Ishikawa (cell line): Measurements from ENCODE around the gene RPS10.

Experiments used
- CEBPB ChIP-seq: IDR thresholded peaks from 2 replicates; pipeline ENCODE4 v1.6.1; 2012
- CREB1 ChIP-seq: IDR thresholded peaks from 2 replicates; pipeline ENCODE4 v1.6.1; 2012; ENCODE audit warnings: low read depth
- EGR1 ChIP-seq: IDR thresholded peaks from 2 replicates; pipeline ENCODE4 v1.6.1; 2012
- EP300 ChIP-seq: IDR thresholded peaks from 2 replicates; pipeline ENCODE4 v1.6.1; 2012; ENCODE audit warnings: borderline replicate concordance
- FOXM1 ChIP-seq: IDR thresholded peaks from 2 replicates; pipeline ENCODE4 v1.6.1; 2012; ENCODE audit warnings: low read depth, borderline replicate concordance
- MAX ChIP-seq: IDR thresholded peaks from 2 replicates; pipeline ENCODE4 v1.6.1; 2012
- NFIC ChIP-seq: IDR thresholded peaks from 2 replicates; pipeline ENCODE4 v1.6.1; 2012
- RAD21 ChIP-seq: IDR thresholded peaks from 2 replicates; pipeline ENCODE4 v1.6.1; 2012; ENCODE audit warnings: low read depth
- TAF1 ChIP-seq: IDR thresholded peaks from 2 replicates; pipeline ENCODE4 v1.6.1; 2012; ENCODE audit warnings: low read depth, mild to moderate bottlenecking
- TCF12 ChIP-seq: IDR thresholded peaks from 2 replicates; pipeline ENCODE4 v1.6.1; 2012; ENCODE audit warnings: low read depth
- TEAD4 ChIP-seq: IDR thresholded peaks from 2 replicates; pipeline ENCODE4 v1.6.1; 2012
- YY1 ChIP-seq: IDR thresholded peaks from 2 replicates; pipeline ENCODE4 v1.6.1; 2012; ENCODE audit warnings: low read depth
- ZBTB7A ChIP-seq: IDR thresholded peaks from 2 replicates; pipeline ENCODE4 v1.6.1; 2012; ENCODE audit warnings: low read depth
- TF ChIP-seq, protein P1 (sequence below): IDR thresholded peaks from 2 replicates; pipeline ENCODE4 v1.6.1; 2012; ENCODE audit warnings: low read depth, mild to moderate bottlenecking
- TF ChIP-seq, protein P2 (sequence below): IDR thresholded peaks from 2 replicates; pipeline ENCODE4 v1.6.1; 2012

The RPS10 gene

DNA sequence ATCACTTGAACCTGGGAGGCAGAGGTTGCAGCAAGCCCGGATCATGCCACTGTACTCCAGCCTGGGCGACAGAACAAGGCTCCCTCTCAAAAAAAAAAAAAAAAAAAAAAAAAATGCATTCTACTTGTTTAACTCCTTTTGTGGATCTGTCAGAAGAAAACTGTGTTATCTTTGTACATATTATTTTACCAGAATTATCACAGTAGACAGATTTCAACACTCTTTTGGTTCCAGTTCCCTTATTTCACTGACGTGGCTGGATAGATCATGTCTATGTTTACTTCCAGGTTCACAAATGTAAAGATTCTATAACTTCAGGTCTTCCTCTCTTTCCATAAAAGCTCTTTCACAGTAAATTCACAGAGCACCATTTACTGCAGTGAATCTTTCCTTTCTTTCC, 51.8 kb downstream of the RPS10 start:
- TF ChIP-seq, protein P1, sequence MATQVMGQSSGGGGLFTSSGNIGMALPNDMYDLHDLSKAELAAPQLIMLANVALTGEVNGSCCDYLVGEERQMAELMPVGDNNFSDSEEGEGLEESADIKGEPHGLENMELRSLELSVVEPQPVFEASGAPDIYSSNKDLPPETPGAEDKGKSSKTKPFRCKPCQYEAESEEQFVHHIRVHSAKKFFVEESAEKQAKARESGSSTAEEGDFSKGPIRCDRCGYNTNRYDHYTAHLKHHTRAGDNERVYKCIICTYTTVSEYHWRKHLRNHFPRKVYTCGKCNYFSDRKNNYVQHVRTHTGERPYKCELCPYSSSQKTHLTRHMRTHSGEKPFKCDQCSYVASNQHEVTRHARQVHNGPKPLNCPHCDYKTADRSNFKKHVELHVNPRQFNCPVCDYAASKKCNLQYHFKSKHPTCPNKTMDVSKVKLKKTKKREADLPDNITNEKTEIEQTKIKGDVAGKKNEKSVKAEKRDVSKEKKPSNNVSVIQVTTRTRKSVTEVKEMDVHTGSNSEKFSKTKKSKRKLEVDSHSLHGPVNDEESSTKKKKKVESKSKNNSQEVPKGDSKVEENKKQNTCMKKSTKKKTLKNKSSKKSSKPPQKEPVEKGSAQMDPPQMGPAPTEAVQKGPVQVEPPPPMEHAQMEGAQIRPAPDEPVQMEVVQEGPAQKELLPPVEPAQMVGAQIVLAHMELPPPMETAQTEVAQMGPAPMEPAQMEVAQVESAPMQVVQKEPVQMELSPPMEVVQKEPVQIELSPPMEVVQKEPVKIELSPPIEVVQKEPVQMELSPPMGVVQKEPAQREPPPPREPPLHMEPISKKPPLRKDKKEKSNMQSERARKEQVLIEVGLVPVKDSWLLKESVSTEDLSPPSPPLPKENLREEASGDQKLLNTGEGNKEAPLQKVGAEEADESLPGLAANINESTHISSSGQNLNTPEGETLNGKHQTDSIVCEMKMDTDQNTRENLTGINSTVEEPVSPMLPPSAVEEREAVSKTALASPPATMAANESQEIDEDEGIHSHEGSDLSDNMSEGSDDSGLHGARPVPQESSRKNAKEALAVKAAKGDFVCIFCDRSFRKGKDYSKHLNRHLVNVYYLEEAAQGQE, result no peak
- TF ChIP-seq TCF12, result no peak
- no peak for TF ChIP-seq CREB1
- TF ChIP-seq TAF1, result no peak
- TF ChIP-seq EP300, result no peak
- TF ChIP-seq YY1, result no peak
- TF ChIP-seq NFIC, result no peak
- TF ChIP-seq, protein P2, sequence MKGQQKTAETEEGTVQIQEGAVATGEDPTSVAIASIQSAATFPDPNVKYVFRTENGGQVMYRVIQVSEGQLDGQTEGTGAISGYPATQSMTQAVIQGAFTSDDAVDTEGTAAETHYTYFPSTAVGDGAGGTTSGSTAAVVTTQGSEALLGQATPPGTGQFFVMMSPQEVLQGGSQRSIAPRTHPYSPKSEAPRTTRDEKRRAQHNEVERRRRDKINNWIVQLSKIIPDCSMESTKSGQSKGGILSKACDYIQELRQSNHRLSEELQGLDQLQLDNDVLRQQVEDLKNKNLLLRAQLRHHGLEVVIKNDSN, result no peak
- no peak for TF ChIP-seq FOXM1

DNA sequence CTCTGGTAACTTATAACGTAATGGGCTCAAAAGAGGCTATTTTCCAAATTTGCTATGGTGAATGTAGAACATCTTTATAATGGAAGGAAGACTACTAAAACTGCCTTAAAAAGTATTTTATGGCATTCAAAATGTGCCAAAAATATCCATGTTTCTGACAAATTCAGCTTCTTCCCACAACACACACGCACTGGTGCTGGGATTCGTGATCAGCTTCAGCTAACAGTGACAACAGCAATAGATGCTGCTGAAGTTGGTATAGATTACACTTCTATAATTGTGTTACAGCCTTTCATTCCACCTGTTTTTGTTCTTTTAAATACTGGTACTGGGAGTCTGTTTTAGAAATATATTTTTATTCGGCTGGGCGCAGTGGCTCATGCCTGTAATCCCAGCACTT, 52.4 kb downstream of the RPS10 start:
- TF ChIP-seq, protein P2, result no peak
- TF ChIP-seq, protein P1, result no peak
- no peak for TF ChIP-seq FOXM1
- no peak for TF ChIP-seq EP300
- no peak for TF ChIP-seq TAF1
- no peak for TF ChIP-seq RAD21
- TF ChIP-seq YY1, result no peak
- TF ChIP-seq TCF12, result no peak
- no peak for TF ChIP-seq NFIC
- TF ChIP-seq EGR1, result no peak
- no peak for TF ChIP-seq CREB1
- TF ChIP-seq TEAD4, result no peak
- TF ChIP-seq ZBTB7A, result no peak

DNA sequence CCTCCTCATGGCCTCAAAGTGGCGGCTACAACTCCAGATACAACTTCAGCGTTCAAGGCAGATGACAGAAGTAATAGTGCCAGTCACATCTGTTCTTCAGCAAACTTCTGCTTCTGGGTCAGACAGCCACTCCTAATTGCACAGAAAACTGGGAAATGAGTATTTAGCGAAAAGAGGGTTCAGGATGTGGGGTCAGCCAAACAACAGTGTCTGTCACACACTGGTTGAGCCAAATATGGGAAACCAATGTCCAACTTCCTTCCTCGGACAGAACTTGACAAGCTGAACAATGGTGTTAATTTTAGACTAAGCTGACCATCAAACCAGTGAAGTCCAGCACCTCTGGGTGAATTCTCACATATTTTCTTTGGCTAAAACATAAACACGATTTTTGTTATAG, 55.5 kb downstream of the RPS10 start:
- TF ChIP-seq ZBTB7A (no peak), TAF1 (no peak), NFIC (no peak), MAX (no peak), TEAD4 (no peak), FOXM1 (no peak), YY1 (no peak), EP300 (no peak), CREB1 (no peak), RAD21 (no peak), EGR1 (no peak), TCF12 (no peak)
- TF ChIP-seq, protein P1, result no peak
- TF ChIP-seq, protein P2, result no peak

GRCh38 chr6:34369385-34369784, 56.5 kb downstream of the RPS10 start:
- TF ChIP-seq CEBPB (no peak), FOXM1 (no peak), TCF12 (no peak), NFIC (no peak), MAX (no peak), EGR1 (no peak), YY1 (no peak), RAD21 (no peak), TEAD4 (no peak), CREB1 (no peak), EP300 (no peak), TAF1 (no peak)
- TF ChIP-seq, protein P2, result no peak
